Measurements from ENCODE around the gene GNB5. TPM values are rescaled to one million over a fixed set of nuclear protein-coding genes. Genes with fewer than 3 reads are reported as not detected.

Gene GNB5
- total and polyA plus RNA-seq, 10 donors: 18.6 to 43.2 (median 30.3) TPM

DNA sequence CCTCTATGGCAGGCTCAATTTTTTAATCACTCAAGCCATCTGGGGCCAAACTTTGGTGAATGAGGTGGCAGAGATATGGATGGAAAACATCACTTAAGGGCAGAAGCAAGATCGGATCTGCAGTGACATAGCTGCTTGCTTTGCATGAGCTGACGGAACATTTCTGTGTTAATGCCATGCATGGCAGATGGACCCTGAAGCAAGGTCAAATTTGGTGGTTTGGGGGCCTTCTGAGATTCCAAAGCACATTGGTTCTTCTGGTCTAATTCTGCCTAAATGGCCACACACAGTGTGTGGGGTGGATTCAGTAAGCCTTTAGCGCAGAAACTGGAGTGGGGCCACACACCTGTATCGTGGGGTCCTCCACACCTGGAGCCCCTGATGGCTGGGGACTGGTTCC is 40.3 kb downstream of the GNB5 start:
- peaks cover 0 to 84% (median 48%) of the 10 kb centered on the region in 6 donors for H3K36me3 ChIP-seq
- H3K4me3 ChIP-seq: no peak overlapping the region
- no peak overlapping the region for H3K27ac ChIP-seq
- H3K4me1 ChIP-seq: no peaks in the 10 kb centered on the region
- no peaks in the 10 kb centered on the region for H3K27me3 ChIP-seq (replicated peaks in 1 of 7)
- intact Hi-C loops (cut with DNase I; ENCODE audit: low total_unique reads): no loop called here
- no peak for TF ChIP-seq POLR2A (IDR thresholded peaks at IDR 0.05)
- no peak for TF ChIP-seq POLR2AphosphoS5 (IDR thresholded peaks at IDR 0.05)
- TF ChIP-seq, protein P1, sequence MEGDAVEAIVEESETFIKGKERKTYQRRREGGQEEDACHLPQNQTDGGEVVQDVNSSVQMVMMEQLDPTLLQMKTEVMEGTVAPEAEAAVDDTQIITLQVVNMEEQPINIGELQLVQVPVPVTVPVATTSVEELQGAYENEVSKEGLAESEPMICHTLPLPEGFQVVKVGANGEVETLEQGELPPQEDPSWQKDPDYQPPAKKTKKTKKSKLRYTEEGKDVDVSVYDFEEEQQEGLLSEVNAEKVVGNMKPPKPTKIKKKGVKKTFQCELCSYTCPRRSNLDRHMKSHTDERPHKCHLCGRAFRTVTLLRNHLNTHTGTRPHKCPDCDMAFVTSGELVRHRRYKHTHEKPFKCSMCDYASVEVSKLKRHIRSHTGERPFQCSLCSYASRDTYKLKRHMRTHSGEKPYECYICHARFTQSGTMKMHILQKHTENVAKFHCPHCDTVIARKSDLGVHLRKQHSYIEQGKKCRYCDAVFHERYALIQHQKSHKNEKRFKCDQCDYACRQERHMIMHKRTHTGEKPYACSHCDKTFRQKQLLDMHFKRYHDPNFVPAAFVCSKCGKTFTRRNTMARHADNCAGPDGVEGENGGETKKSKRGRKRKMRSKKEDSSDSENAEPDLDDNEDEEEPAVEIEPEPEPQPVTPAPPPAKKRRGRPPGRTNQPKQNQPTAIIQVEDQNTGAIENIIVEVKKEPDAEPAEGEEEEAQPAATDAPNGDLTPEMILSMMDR (IDR thresholded peaks at IDR 0.05 in 8 of 11, conservative IDR thresholded peaks at IDR 0.05 in 3 of 11): no peak
- H3K9me3 ChIP-seq: no peaks in the 10 kb centered on the region
- WGBS, 5 donors: 72 to 88% (median 77%) methylated on average over 4 of the region's 4 CpGs
- no peak for DNase-seq

DNA sequence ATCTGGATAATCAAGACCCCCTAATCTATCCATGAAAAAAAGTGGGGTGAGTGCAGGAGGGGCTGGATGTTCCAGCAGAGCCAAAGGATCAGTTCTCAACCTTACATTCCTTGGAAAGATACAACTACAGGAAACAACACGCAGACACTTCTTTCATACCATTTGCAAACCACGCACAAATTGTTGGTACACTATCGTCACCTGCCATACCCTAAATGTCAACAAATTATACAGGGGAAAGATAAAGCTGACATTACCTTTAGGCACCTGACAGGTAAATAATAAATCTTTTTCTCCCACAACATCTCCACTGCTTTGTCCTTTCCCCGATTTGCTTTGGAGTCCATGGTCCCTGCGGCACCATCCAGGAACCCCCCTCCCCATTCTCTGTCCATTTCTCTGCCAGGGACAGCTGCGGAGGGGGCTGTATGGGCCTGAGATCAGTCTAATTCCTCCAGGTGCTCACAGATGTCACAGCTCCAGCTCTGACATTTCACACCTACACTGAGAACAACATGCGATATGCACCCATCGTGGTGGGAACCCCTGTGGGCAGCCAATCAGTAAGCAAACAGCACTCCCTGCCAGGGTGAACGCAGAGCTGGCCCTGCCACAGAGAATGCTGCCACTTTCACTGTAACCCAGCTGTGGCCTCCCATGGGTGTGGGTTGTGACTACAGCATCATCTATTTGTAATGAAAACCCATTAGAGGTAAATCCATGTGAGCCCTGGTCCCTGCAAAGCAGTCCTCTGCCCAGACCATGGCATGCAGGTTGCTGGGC is 41.0 kb downstream of the GNB5 start:
- intact Hi-C loops (cut with DNase I; ENCODE audit: low total_unique reads): no loop called here
- no peak overlapping the region for H3K4me3 ChIP-seq
- 80 to 88% (median 84%) methylated on average over 9 of the region's 9 CpGs for WGBS, 5 donors
- peaks cover 0 to 90% (median 48%) of the 10 kb centered on the region in 6 donors for H3K36me3 ChIP-seq
- TF ChIP-seq POLR2A (IDR thresholded peaks at IDR 0.05) (no peak), POLR2AphosphoS5 (IDR thresholded peaks at IDR 0.05) (no peak)
- TF ChIP-seq, protein P1 (IDR thresholded peaks at IDR 0.05 in 8 of 11, conservative IDR thresholded peaks at IDR 0.05 in 3 of 11): no peak
- H3K4me1 ChIP-seq: no peaks in the 10 kb centered on the region
- DNase-seq: no peak
- no peaks in the 10 kb centered on the region for H3K27me3 ChIP-seq (replicated peaks in 1 of 7)
- H3K27ac ChIP-seq: no peak overlapping the region
- H3K9me3 ChIP-seq: no peaks in the 10 kb centered on the region

DNA sequence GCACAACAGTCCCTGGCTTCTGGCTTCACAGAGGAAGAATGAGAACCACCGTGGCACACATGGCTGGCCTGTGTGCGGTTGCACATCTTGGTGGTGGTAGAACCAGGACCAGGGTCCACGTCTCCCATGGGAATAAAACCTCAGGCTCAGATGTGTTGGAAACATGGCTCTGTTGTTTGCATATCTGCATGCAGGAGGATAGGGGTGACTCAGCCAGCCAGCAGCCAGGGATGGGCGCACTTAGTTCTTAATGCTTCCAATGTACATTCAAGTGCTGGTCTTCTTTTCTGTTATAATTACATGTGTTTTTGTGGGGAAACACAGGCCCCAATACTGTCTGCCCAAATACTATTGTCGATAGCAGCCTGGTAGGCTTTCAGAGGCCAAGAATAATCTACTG is 42.8 kb downstream of the GNB5 start:
- no peak for DNase-seq
- no peaks in the 10 kb centered on the region for H3K9me3 ChIP-seq
- TF ChIP-seq, protein P1 (IDR thresholded peaks at IDR 0.05 in 8 of 11, conservative IDR thresholded peaks at IDR 0.05 in 3 of 11): no peak
- TF ChIP-seq POLR2AphosphoS5 (IDR thresholded peaks at IDR 0.05) (no peak), POLR2A (IDR thresholded peaks at IDR 0.05) (no peak)
- H3K36me3 ChIP-seq: peaks cover 0 to 99% (median 57%) of the 10 kb centered on the region in 6 donors
- no peak overlapping the region for H3K4me3 ChIP-seq
- WGBS, 5 donors: 92 to 96% (median 92%) methylated on average over 5 of the region's 5 CpGs
- no peaks in the 10 kb centered on the region for H3K4me1 ChIP-seq
- H3K27me3 ChIP-seq (replicated peaks in 1 of 7): no peaks in the 10 kb centered on the region
- no peak overlapping the region for H3K27ac ChIP-seq
- intact Hi-C loops (cut with DNase I; ENCODE audit: low total_unique reads): no loop called here

DNA sequence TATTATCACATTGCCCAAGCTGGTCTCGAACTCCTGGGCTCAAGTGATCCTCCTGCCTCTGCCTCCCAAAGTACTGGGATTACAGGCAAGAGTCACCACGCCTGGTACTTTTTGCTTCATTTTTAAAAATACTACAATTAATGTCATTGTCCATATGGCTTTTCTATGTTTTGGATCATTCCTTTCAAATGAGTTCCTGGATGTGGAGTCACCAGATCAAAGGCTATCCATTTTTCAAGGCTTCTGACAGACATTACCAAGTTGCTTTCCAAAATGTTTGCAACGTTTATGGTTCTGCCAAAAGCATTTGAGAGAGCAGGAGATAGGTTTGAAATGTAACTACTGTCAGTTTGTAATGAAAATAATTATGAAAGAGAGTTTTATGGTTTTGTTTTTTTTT is 44.4 kb downstream of the GNB5 start:
- no peak for DNase-seq
- no peak for TF ChIP-seq POLR2AphosphoS5 (IDR thresholded peaks at IDR 0.05)
- TF ChIP-seq, protein P1 (IDR thresholded peaks at IDR 0.05 in 8 of 11, conservative IDR thresholded peaks at IDR 0.05 in 3 of 11): no peak
- no peak overlapping the region for H3K4me3 ChIP-seq
- H3K27ac ChIP-seq: no peak overlapping the region
- 83 to 93% (median 91%) methylated on average over 3 of the region's 3 CpGs for WGBS, 5 donors
- intact Hi-C loops (cut with DNase I; ENCODE audit: low total_unique reads): no loop called here
- no peaks in the 10 kb centered on the region for H3K9me3 ChIP-seq
- H3K36me3 ChIP-seq: peaks cover 0 to 99% (median 52%) of the 10 kb centered on the region in 6 donors
- no peaks in the 10 kb centered on the region for H3K4me1 ChIP-seq
- H3K27me3 ChIP-seq (replicated peaks in 1 of 7): no peaks in the 10 kb centered on the region
